CD4-positive, alpha-beta T cell treated with Interleukin-17A for 1 hour (primary cell): ENCODE measurements around the gene FGF14.

Experiments
- DNase-seq: peaks from one replicate; pipeline ENCODE4 v3.0.0-alpha.2; 2020

Gene FGF14

DNA sequence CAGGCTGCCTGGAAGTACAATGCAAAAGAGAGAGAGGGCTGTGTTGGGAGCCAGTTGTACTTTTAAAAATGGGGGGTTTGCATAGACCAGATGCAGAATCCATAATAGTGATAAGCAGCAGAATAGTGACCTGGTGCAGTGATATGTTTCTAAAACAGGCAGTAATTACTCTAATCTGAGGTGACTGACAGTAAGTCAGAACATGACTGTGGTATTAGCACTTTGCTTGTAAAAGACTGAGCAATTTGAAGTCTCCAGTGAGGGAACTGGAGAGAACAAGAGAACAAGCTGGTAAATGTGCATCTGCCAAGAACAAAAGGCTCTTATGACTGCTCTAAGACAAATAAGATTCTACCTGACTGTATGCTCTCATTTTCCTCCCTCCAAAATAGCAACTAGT is 565.9 kb downstream of the FGF14 start:
- no peak for DNase-seq

DNA sequence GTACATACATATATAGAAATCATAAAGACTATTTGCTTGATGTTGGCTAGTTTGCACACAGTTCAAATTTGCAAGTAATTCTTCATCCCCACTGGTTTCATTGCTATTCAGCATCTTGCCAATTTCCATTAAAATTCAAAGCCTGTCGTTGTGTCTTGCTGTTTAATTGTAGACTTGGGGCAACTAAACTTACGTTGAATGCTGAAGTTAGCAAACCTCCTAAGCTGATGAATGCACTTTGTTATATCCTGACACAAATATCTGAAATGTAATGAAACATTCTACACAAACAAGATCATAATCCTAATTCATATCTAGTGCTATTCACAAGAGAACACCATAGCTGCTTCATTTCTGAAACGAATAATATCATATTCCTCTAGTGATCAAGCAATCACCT is 568.2 kb downstream of the FGF14 start:
- no peak for DNase-seq

DNA sequence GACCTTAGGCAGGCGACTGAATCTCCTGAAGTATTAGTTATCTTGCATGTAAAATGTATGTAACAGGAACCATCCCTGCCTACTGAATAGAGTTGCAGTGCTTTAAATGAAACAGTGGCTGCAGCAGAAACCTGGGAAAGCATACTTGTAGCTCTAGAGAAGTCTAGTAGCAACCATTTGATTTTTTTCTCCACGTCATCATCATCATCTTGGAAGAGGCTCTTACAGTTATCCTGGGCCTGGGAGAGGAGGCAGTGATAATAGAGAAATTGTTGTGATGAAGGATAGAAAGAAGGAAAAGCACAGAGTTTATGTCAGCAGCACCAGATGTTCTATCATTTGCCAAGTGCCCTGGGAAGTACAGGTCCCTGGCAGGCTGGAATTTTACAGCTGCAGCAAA is 571.8 kb downstream of the FGF14 start:
- DNase-seq, result no peak

DNA sequence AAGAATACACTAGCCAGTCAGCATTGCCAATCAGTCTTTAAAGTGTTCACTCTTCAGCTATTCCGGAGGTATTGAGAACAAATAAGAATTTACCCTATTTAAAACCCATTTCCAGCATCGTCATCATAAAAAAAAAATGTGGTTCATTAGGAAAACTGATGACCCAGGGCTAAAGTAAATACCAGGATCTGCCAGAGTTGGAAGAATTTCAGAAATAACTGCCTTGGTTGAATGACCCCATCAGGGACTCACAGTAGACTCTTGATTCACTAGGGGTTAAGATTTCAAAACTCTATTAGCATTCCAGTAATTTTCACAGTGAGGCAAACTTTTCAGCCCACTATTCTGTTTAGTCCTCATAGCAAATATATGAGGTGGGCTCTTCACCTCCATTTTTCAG is 572.4 kb downstream of the FGF14 start:
- DNase-seq, result no peak

DNA sequence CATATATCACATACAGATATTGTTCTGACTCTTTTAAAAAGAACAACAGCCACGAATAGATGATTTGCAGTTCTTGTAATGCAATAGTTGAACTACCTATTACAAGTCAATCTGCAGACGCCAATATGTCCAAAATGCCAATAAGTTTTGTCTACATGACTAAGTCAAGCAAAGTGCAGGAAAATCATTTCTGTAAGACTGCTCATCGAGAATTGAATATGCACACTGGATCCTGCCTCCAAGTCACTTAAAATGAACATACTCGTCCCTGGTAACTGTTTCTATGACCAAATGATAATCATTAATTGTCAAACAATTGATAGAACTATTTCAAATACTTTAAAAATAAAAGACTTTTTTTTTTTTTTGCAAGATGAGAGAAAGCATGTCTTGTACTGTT is 573.7 kb downstream of the FGF14 start:
- DNase-seq, result no peak

DNA sequence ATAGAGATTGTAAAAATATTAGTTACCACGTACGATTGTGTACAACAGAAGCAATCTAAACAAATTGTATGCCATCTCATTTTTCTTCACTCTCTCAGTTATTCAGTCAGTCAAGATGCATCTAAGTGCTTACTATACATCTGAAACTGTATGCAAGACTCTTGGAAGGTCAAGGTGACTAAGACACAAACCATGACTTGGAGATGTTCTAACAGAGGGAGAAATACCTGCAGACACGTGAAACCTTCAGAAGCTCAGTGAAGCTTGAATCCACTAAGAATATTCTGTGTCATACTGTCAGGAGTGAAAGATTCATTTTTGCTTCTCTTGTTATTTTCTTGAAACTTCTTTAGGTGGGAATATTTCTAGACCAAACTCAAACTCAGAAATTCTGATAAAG is 584.0 kb downstream of the FGF14 start:
- no peak for DNase-seq

DNA sequence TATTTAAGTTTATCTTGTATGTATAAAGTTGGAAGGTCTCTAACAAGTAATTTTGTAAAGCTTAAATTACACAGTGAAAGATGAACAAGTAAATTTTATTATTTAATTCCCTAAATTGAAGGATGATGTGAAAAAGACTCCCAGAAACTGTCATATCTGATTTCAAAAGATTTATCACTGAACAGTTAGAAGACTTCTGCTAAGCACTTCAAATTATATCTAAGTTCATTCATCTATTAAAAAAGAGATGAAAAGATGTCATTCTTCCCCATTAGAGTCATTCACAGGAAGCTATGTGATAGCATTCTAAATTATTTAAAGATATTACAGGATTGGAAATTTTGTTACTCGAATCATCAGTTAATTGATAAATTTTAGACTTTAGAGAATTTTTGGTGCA is 590.0 kb downstream of the FGF14 start:
- no peak for DNase-seq

DNA sequence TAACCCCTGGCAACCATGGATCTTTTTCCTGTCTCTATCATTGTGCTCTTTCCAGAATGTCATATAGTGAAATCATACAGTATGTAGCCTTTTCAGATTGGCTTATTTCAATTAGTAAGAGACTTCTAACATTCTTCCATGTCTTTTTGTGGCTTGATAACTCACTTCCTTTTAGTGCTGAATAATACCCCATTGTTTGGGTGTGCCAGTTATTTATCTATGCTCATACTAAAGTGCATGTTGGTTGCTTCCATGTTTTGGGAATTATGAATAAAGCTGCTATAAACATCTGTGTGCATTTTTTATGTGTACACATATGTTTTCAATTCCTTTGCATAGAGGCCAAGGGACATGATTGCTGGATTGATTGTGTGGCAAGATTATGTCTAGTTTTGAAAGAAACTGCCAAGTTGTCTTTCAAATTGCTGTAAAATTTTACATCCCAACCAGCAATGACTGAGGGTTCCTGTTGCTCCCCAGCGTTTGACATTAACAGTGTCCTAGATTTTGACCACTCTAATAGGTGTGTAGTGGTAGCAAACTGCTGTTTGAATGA is 590.5 kb downstream of the FGF14 start:
- DNase-seq, result no peak

DNA sequence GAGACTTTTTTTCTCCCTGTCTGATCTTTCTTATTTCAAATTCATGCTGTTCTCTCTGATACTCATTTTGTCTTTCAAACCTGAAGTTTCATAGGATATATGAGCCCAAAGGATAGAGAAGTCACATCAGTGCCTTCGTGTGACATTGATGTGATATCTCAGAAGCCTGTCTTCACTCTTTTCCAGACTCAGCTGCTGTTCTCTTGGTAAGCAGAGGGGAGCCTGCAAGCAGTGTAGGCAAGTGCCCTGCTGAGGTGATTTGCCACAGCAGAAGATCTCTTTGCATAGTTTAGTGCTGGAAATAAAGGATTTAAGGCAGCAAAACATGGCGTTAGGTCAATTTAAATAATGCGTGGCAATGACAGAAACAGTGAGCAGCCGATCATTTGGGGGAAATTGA is 602.7 kb downstream of the FGF14 start:
- no peak for DNase-seq

DNA sequence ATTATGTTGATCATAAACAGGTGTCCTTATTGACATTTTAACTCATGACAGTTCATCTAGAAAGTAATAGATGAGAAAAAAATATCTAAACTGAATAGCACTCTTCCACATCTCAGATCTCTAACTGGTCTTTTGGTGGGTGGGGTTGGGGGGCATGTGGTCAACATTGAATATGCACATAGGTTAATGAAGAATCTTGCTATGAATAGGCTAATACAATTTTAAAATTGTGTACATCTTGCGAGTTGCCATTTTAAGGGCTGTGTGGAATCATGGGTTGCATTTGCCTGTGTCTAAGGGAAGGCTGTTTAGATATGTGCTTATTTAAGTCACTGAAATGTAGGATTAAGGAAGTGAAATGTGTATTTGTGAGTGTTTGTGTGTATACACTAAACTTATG is 603.4 kb downstream of the FGF14 start:
- DNase-seq, result no peak

DNA sequence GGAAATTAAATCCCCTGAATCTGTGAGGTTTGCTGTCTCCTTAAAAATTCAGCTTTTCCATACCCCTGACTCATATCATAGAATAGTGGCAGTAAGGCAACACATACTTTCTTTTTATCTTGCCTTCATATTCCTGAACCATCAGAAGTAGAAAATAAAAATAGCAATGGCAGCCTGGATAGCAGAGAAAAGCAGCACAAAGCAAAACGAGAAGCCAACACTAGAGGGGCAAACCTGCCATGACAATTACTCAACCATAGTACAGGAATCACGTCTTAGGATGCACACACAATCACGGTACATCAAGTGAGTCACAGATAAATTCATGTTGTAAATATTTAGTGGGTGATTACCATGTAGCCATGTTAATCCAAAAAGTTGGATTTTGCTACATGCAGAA is 606.4 kb downstream of the FGF14 start:
- DNase-seq, result no peak

DNA sequence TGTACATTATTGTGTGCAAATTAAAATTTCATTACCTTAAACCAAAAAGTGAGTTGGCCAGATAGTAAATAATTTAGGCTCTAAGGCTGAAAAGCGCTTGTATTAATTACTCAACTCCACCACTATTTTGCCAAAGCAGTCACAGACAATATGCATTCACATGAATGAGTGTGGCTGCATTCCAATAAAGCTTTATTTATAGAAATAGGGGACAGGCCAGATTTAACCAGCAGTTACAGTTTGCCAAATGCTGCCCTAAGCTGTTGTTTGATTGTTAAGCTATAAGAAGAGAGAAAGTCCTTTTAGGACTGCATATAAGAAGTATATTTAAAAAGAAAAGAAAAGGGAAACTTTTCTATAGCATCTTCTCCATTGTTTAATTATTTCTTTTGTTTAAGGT is 606.8 kb downstream of the FGF14 start:
- DNase-seq, result no peak

DNA sequence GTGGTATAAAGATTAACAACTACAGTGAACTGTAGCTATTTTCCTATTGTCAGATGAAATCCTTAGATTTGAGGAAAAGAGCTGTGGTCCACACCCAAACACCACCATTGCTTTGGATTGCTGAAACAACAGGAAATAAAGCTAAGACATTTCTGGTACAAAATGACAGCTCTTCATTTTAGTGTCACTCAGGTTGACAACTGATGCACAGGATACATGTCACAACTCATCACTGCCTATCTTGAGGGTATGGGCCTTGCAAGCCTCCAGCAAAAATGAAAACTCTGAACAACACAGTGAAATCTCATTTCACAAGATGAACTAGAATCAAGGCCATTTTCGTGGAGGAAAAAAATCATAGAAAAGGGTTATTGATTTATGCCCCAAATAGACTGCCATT is 609.7 kb downstream of the FGF14 start:
- DNase-seq, result no peak

DNA sequence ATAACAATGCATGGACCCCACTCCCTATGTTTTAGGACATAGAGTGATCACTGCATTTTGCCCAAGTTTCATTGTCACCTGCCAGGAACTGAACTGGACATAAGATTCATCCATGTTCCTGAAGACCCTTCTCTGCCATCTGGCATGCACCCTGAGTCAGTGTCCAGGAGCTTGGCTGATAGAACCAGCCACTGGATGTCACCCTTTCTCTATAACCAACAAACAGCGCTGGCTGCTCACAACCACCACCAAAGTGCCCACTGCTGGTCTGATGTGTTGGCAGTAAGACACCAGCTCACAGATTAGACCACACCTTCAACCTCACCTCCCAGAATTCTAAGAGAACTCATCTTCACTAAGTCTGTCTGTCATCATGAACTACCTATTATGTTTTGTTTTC is 616.0 kb downstream of the FGF14 start:
- DNase-seq, result no peak

DNA sequence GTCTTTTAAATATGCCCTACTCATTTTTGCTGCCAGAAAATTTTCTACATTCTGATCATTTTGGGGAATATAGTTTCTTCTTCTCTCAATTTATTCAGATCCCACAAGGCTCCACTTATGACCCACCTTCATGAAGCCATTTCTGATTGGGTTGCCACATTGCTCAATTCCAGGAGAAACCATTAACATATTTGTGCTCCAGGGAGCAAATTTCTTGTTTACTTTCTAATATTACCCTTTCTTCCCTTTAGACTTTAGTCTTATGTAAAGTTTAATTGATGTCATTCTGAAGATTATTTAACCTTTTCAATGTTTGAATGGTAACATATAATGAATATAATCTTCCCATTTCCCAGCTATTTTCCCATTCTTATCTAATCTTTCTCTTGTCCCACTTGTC is 617.5 kb downstream of the FGF14 start:
- DNase-seq, result no peak

DNA sequence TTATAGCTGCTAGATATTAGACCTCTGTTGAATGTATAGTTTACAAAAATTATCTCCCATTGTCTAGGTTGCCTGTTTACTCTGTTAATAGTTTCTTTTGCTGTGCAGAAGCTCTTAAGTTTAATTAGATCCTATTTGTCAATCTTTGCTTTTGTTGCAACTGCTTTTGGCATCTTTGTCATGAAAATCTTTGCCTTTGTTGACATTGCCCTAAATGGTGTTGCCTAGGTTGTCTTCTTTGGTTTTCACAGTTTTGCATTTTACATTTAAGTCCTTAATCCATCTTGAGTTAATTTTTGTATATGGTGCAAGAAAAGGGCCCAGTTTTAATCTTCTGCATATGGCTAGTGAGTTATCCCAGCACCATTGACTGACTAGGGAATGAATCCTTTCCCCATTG is 618.3 kb downstream of the FGF14 start:
- no peak for DNase-seq

DNA sequence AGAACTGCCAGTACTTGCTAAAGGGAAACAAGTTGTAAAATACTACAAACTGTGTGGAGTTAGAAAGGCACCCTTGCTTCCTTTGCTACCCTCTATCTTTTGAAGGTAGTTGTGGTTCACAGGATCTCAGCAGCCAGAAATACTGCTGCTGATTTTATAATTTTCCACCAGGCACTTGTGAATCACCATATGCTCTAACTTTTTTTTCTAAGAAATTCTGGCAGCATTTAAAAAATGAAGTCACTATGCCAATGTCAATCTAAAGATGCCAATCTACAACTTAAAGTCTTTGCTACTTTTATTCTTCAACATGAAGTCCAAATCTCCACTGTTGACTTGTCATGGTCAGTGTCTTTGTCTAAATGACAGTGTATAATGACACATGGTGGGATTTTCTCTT is 621.6 kb downstream of the FGF14 start:
- DNase-seq, result no peak

DNA sequence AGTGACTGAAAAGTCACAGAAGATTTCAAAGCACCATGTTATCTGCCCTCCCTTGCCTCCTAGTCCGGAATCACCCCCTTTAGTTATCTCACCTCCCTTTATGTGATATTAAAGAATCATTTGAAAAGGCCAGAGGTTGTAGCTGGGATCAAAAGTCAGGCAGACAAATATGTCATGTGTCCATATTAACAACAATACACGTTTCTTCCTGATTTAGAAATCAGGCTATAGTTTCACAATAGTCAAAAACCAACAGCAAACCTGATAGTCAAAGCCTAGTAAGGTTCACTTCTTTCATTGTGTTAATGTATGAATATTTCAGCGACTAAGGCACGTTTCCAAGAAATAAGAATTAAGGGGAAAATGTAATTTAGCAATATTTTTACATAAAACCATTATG is 622.7 kb downstream of the FGF14 start:
- no peak for DNase-seq

DNA sequence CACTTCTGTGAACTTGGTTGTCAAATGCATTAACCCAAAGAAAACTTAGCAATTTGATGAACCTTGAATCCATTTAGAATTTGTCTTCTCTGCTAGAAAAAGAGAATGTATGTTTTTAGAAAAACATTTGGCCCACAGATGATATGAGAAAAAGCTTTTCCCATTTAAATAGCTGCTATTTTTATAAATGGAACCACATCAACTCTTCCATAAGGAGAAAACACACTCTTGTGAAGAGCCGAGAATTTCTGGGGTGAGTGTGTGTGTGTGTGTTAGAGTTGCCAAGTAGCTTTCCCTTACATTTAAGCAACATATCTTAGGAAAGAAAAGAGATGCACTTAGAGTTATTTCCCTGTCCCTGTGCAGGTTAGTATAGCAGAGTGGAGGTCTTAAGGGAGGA is 626.6 kb downstream of the FGF14 start:
- no peak for DNase-seq

DNA sequence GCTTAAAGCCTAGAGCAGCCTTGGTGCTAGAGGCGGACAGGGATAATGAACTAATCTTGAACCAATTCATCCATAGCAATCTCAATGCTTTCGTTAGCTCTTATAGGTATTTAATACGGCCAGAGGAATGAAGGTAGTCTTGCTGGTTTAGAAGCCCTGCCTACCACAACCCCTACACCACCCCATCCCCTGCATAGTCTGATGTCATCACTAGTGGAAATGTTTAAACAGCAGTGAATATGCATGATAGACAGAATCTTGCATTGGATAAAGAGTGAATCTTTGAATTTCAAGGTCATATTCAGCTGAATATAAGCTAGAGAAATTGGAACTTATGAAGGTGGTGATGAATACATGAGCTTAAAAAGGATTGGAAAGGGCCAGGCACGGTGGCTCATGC is 627.5 kb downstream of the FGF14 start:
- no peak for DNase-seq

DNA sequence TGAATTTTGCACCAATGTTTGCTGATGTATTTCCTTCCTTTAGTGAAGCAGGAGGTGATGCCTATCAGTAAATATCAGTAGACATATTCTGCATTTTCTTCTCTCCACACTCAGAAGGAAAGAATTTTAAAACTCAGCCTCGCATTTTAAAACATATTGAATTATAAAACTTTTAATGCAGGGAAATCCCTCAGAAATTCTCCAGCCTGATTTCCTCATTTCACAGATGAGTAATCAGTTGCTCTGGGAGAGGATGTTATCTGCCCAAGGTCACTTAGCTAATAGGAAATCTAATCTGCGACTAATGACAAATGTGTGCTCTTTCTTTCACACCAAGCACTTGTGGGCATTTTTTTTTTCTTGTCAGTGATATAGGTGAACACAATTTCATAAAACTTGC is 628.8 kb downstream of the FGF14 start:
- no peak for DNase-seq

DNA sequence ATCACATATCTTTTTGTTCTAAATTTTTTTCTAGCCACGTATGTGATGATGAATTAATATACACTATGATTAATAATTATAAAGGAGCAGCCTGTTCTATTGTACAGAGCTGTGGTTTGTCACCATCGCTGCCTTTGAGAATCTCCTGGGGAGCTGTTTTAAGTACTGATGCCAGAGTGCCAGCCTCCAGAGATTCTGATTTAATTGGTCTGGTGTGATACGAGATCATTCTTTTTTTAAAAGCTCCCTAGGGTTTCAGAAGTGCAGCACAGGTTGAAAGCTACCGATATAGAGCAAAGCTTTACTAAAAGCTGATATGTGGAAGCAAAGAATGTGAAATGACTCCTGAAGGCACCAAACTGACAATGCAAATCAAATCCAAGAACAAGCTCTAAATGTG is 634.7 kb downstream of the FGF14 start:
- DNase-seq, result no peak

DNA sequence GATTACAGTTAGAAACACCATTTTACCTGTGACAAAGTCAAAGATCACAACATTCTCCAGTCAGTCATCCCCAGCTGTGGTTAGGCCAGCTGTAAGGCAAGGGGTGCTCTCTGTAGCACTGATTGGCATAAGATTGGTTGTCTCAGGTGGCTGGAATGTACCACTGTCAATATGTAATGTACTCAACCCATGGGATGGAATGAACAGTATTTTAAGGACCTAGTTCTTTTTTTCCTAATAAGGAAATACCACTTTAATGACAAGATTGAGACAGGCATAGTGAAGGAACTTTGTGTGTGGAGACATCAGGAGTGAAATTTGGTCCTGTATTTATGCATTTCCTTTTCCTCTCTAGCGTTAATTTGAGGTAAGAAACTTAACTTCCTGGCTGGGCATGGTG is 638.7 kb downstream of the FGF14 start:
- no peak for DNase-seq

DNA sequence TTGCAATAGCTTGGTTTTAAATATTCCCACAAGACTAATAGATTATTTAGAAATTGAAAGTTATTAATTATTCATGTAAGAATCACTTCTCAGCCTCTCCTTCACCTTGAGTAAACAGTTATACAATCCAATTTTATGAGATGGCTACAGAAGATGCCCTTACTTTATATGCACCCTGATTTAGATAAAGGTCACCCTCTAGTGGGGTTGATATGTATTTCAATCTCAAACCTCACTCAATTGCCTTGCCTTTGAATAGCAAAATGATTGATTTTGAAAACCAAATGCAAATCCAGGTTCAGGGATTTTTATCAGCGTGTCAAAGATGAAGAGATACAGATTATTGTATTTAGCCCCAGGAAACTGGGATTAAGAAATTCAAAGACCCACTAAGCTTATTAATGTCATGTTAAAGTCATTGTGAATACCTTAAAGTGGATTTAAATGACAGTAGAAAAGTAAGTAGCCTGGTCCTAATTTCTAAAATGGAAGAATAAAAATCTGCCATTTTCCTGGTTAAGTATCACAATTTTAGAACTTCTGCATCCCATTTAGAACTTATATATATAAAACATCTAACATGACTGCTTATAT is 644.3 kb downstream of the FGF14 start:
- peak; percentile 50 for DNase-seq

DNA sequence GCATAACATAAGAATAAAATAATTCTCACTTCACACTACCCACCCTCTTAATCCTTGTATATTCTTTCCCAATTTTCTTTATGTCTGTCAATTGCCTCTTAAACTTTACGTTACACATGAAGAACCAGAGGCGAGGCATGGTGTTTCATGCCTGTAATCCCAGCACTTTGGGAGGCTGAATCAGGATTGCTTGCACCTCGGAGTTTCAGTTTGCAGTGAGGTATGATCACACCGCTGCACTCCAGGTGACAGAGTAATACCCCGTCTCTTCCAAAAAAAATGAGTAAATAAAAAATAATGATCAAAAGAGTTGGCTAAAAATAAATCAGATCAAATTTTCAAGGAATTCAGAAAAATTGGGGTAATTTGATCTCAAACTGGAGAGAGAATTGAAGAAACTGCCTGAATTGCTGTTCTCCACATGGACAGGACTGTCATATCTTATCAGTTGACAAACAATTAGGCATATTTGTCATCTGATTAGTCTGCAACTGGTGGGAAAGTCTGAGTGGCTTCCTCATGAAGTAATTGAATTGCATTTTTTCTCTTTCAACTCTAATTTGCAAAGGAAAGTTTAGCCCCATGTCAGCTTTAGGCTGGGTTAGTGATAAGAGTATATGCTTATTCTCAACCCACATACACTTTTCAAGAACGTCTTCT is 646.5 kb downstream of the FGF14 start:
- no peak for DNase-seq
